ENCODE data around the gene THPO.

The THPO gene

DNA sequence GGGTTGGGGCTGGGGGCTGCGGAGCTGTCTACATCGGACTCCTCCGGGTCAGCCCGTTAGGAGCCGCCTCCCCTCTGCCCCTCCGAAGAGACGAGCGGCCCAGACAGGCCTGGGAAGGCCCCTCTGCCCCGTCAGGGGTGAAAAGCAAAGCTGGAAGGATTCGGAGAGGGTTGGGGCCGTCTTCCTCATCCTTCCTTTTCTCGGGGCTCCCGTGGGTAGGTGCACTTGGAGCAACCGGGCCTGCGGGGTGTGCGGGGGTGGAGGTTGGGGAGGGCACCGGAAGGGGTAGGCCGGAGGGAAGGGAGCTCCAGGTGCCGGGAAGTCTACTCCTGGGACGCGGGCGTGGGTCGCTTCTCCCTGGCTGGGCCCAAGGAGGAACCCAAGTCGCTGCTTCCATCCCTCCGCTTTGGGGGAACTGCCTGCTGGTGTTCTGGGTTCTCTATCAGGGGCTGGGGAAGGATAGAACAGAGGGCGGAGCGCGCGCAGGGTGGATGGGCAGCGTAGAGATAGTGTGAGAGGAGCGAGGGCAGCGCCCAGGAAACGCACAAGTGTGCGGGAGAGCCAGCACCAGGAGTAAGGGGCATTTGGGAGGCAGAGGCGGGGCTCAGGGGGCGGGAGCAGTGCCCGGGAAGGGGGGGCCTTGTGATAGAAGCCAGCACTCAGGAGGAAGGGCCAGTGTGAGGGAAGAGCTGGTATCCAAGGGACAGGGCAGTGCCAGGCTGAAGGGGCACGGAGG lies 15.9 kb downstream of the THPO start:
- DNase-seq: peak; percentile 63

DNA sequence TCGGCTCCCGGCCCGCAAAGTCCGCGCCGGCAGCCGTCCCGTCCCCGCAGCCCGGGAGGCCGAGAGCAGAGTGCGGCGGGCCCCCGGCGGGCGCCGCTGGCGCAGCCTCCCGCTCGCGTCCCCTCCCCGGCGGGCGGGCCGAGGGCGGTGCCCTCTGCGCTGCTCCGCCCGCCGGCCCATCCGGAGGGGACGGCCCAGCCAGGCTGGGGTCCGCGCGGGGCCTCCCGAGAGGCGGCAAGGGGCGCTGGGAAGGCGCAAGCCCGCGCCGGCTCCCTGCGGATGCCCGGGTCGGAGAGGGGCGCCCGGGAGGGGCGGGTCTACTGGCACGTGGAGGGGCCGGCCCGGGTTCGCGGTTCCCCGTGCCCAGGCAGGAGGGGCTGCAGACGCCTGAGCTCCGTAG lies 16.5 kb downstream of the THPO start, which contains the start of the genes CLCN2 and POLR2H:
CLCN2 (minus strand) TSS at position 74 of the 400 bp plus-strand sequence. CDS start 126 bp downstream, outside the sequence.
POLR2H (plus strand) TSS at position 179 of the 400 bp plus-strand sequence. CDS start 1,783 bp downstream, outside the sequence.
- DNase-seq: peak; percentile 54

GRCh38 chr3:184360929-184361531 lies 17.0 kb downstream of the THPO start:
- DNase-seq: no peak

GRCh38 chr3:184360070-184360928 lies 17.7 kb downstream of the THPO start:
- no peak for DNase-seq

DNA sequence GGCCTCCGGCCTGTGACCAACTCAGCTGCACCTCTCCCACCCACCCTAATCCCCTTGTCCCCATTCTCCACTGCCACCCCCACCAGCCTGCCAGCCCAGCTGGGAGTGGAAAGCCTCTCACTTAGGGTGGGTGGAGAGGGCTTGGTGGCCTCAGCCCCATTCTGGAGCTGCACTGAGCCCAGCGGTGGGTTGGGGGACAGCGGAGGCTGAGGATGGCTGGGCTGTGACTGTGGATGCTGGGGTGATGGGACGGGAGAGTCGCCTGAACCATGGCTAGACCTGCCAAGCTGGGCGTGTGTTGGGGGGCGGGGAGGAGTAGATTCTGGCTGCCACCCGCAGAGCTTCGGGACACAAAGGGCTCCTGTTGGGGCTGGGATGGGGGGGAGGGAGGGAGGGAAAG lies 18.4 kb downstream of the THPO start:
- DNase-seq: no peak

GRCh38 chr3:184358921-184359350 lies 19.1 kb downstream of the THPO start:
- DNase-seq: no peak

GRCh38 chr3:184358124-184358767 lies 19.8 kb downstream of the THPO start:
- no peak for DNase-seq

DNA sequence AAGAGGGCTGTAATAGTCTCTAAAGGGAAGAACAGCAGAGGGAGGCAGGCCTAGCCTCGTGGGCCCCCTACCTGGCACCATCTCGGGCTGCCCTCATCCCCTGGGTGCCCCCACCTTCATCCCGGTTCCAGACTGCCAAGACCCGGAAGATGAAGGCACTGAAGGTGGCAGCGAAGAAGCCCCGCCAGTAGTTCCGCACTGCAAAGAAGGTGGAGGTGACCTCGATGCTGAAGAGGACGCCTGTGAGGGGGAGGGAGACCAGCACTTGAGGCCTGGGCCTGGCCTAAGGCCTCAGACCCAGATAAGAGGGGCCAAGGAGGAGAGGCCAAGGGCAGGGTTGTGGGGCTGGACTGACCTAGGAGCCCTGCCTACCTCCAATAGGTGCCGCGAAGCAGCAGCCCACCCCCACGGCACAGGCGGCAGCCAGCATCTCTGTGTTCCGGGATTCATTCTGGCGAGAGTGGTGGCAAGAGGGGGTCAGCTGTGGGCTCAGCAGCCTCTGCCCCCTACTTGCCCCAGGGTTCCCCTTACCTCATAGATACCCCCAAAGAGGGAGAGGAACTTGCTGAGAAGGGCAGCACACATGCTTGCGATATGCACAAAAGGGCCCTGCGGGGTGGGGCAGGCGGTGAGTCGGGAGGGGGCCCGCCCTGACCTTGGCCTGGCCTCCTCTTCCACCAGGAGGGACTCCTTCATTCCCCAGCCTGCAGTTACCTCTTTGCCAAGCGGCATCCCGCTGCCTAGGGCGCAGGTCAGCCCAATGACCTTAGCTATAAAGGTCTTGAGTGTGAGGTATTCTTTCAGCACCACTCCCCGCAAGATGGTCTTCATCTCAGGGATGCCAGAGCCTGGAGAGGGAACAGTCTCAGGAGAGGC lies 20.5 kb downstream of the THPO start:
- DNase-seq: no peak

- DNase-seq: no peak
Measured at GRCh38 chr3:184355261-184356040, 22.6 kb downstream of the THPO start.

GRCh38 chr3:184354754-184355153 lies 23.3 kb downstream of the THPO start:
- no peak for DNase-seq

DNA sequence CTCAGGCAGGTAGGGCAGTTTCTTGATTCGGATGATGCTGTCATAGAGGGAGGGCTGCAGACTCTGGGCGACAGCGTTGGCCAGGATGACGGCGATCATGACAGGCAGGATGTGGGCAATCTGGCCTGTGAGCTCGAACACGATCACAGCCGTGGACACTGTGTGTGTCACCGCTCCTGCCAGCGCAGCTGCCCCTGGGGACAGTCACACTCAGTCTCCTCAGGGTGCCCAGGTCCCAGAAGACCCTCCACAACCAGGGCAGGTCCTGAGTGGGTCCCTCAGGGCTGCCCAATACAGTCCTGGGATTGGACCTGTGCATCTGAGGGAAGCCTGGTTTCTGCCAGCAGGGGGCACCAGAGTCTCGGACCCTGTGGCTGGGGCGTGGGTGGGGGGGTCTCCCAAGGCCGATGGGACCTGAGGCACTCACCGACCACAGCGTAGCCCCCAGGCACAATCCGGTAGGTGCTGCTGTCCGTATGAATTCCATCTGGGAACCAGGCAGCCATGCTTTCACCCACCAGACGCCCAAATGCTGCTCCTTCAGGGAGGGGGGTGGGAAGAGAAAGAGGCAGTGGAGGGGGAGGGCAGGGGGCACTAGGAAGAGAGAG lies 23.8 kb downstream of the THPO start:
- peak; percentile 78 for DNase-seq

- no peak for DNase-seq
Measured at GRCh38 chr3:184353546-184353941, 24.5 kb downstream of the THPO start.

GRCh38 chr3:184352897-184353545 lies 25.0 kb downstream of the THPO start:
- DNase-seq: no peak

DNA sequence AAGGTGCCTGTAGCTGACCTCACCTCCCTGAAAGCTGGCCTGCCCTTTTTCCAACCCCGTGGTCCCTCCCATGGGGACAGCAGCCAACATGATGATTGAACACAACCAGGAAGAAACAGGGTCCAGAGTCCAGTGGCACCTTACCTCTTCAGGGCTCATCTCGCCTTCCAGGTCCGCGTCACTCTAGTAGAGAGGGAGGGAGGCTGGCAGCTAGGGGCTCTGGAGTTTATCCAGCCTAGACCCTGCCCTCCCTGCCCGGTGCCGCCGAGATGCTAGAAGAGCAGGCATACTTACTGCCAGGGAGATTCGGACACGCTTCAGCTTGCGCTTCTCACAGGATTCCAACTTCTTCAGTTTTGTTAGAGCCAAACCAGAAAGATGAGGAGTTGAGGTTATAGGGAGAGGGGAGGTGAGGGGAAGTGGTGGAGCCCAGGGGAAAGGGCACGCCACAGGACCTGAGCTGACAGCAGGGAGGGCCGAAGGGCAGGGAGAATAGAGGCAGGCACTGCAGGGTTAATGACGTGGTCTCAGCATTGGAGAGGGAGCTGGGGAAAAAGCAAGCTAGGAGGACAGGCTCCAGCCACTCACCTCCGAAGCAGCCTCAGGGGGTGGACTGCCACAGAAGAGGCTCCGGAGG lies 25.7 kb downstream of the THPO start:
- DNase-seq: no peak

DNA sequence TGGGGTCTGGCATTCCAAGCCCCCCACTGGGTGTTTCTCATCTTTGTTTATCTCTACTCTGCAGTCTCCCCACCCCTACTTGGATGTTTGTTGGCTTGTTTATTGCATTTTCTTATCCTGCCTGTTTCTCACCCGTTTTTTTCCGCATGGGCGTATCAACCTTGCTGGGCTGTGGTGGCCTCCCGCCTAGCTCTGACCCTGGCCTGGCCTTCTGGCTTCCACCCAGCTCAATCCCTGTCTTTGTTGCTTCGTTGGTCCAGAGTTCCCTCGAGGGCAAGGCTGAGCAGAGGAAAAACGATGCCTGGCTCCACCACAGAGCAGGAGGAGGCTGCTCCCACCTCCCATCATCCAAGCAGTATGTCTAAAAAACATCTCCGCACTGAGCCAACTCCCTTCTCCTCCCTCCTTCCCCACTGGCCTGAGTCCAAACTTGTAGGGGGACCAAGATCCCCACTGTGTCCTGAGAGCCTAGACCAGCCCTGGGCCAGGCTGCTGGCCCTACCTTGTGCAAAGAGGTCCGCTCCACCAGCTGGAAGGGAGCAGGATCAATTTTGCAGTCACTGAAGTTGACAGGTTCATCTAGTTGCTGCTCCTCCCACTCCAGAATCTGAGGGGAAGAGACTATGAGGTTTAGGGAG lies 26.4 kb downstream of the THPO start:
- DNase-seq: no peak

- DNase-seq: no peak
Measured at GRCh38 chr3:184350618-184351017, 27.4 kb downstream of the THPO start.

DNA sequence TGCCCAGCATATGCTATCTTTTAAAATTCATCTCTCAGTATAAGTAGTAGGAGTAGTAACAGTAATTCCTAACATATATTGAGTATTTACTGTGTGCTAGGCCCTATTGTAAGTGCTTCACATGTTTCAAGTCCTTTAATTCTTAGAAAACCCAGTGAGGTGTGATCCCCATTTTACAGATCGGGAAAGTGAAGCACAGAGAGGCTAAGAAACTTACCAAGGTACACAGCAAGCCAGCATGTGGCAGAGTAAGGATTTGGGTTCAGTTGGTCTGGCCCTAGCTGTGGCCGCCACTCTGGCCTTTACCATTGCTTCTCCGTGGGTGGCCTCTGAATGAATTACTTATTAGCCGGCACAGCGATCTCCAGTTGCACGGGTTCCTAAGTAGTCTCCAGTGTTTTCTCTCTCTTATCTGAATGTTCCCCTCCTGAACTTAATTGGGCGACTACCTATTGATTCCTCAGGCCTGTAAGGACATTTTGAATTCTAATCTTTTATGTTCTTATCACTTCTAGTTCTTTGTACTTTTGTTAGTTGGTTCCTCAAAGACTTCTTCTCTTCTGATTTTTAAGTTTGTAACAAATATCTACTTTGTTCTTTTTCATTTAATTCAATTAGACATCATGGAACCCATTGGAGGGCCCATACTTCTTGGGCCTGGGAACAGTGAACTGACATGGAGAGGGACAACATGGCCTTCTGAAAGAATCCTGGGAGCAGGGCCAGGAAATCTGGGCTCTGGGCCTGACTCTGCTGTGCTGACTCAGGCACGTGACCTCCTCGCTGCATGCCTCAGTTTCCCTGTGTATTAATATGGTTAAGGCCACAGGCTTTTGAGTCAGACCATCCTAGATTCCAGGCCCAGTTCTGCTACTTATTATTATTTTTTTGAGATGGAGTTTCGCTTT lies 28.2 kb downstream of the THPO start:
- no peak for DNase-seq

GRCh38 chr3:184348057-184348382 lies 30.0 kb downstream of the THPO start:
- DNase-seq: no peak
